Central memory CD8-positive, alpha-beta T cell (primary cell): ENCODE measurements around the gene DNAJC5G.
A peak's percentile ranks its signal among the peaks of the same experiment; 100 is the strongest.

Source experiments
- ATAC-seq: fragments of 150-1000 bp; cut with Tn5 transposase; replicated peaks from 2 replicates; pipeline ENCODE4 v1.10.0; 2022; ENCODE audit warnings: mild to moderate bottlenecking, moderate FRiP score, moderate number of reproducible peaks; ENCODE audit not compliant: poor library complexity, severe bottlenecking; ENCODE audit errors: extremely low read depth
- DNase-seq, 2 donors: peaks; one replicate each; pipeline ENCODE4 v3.0.0; 2021; ENCODE audit warnings: low spot score in 2 of 2
- H3K27ac Mint-ChIP-seq: one replicate; pipeline ENCODE4 v1.8.0; 2022; ENCODE audit warnings: low read depth, mild to moderate bottlenecking, moderate library complexity, mixed read lengths
- H3K27me3 Mint-ChIP-seq: one replicate; pipeline ENCODE4 v1.8.0; 2022; ENCODE audit warnings: mixed read lengths
- H3K36me3 Mint-ChIP-seq: one replicate; pipeline ENCODE4 v1.8.0; 2022; ENCODE audit warnings: mild to moderate bottlenecking, moderate library complexity, mixed read lengths; ENCODE audit not compliant: insufficient read depth
- H3K4me1 Mint-ChIP-seq: one replicate; pipeline ENCODE4 v1.8.0; 2022; ENCODE audit warnings: mixed read lengths
- H3K4me3 Mint-ChIP-seq: one replicate; pipeline ENCODE4 v1.8.0; 2022; ENCODE audit warnings: mild to moderate bottlenecking, moderate library complexity, mixed read lengths
- H3K9me3 Mint-ChIP-seq: one replicate; pipeline ENCODE4 v1.8.0; 2022; ENCODE audit warnings: mixed read lengths

Gene DNAJC5G

GRCh38 chr2:27323596-27324285 is 48.5 kb downstream of the DNAJC5G start:
- Mint-ChIP-seq H3K27ac (peak overlapping the region; percentile 100), H3K9me3 (no peaks in the 10 kb centered on the region), H3K4me1 (peaks cover 30% of the 10 kb centered on the region), H3K27me3 (no peaks in the 10 kb centered on the region), H3K36me3 (peaks cover 31% of the 10 kb centered on the region), H3K4me3 (peak overlapping the region; percentile 100)
- peak; percentile 6 for ATAC-seq
- DNase-seq, result no peak

DNA sequence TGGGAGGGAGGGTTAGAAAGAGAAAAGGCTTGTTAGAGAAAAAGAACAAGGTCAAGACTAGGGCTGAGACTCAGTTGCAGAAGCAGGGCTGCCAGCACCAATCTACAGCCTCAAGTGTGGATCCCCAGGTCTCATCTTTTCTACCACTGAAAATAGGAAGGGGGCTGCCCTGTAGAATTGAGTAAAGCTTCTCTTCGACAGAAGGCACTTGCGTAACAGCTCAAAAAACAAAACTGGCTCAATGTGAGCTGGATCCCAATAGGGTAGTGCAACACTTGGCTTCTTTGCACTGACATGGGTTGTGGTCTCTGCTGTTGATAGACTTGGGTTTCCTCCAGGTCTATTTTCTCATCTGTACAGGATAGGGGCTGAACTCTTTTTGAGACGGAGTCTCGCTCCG is 49.5 kb downstream of the DNAJC5G start:
- peak overlapping the region; percentile 100 for H3K27ac Mint-ChIP-seq
- ATAC-seq, result no peak
- H3K36me3 Mint-ChIP-seq, result peaks cover 37% of the 10 kb centered on the region
- H3K9me3 Mint-ChIP-seq, result no peaks in the 10 kb centered on the region
- H3K4me1 Mint-ChIP-seq, result peaks cover 30% of the 10 kb centered on the region
- no peak for DNase-seq
- peak overlapping the region; percentile 100 for H3K4me3 Mint-ChIP-seq
- no peaks in the 10 kb centered on the region for H3K27me3 Mint-ChIP-seq
